Kidney epithelial cell (primary cell): ENCODE data around the gene HYAL4. TPM values are rescaled to one million over a fixed set of nuclear protein-coding genes. Genes with fewer than 3 reads are reported as not detected.

Experiments
- total RNA-seq: library from RNA; depleted of rRNA; stranded (reverse); fragments of >200 nt; gene quantifications from 2 replicates; pipeline ENCODE4 v1.2.3, GENCODE V29; 2015

HYAL4 gene
- total RNA-seq, 1 donor from 2014 or later, result not detected

Other genes with a start within 250 kb of the HYAL4 start
- gene ASB15, start 243.3 kb upstream of the HYAL4 start, total RNA-seq, result not detected in 2 replicates
- gene LMOD2, start 189.3 kb upstream of the HYAL4 start, total RNA-seq, result not detected in 2 replicates
- 31.6 and 41.6 TPM in 2 replicates for gene WASL, start 96.2 kb upstream of the HYAL4 start, total RNA-seq
- not detected in 2 replicates for gene SPAM1, start 80.1 kb downstream of the HYAL4 start, total RNA-seq
- gene TMEM229A, start 187.9 kb downstream of the HYAL4 start, total RNA-seq, result not detected in 2 replicates